AML-193 (cell line): ENCODE results near the gene MS4A1.
"Not testable (repeated sequence)": the region's sequence is repeated elsewhere in the genome, so short reads cannot be mapped to it uniquely, and the experiment has no call there.

ENCODE experiments used
- DNase-seq, 2 experiments: peaks; one replicate each; lab custom pipeline; 2025; lab: John Stamatoyannopoulos, UW

Gene MS4A1

GRCh38 chr11:60504219-60504905 lies 48.7 kb downstream of the MS4A1 start:
- DNase-seq = no peak

- not testable (repeated sequence) for DNase-seq
Observed at GRCh38 chr11:60509609-60510008, 54.0 kb downstream of the MS4A1 start.

GRCh38 chr11:60510209-60510608 lies 54.6 kb downstream of the MS4A1 start:
- not testable (repeated sequence) for DNase-seq

- DNase-seq = no peak
Observed at GRCh38 chr11:60511393-60511792, 55.7 kb downstream of the MS4A1 start.

- DNase-seq = no peak
Observed at GRCh38 chr11:60512651-60513225, 57.1 kb downstream of the MS4A1 start.

GRCh38 chr11:60513496-60514460 lies 58.1 kb downstream of the MS4A1 start:
- no peak for DNase-seq

- DNase-seq = no peak
Observed at GRCh38 chr11:60515144-60515855, 59.7 kb downstream of the MS4A1 start, which contains the start of gene MS4A13. TSS of gene MS4A13 (plus strand) at chr11:60515392. CDS start at chr11:60518084, 2,692 bp downstream.
